HEK293 (cell line): ENCODE data around the gene FILIP1L.

Experiments
- CTCF ChIA-PET: fragments of 350-600 bp; formaldehyde crosslinking; extraction: SDS; loops from one replicate; lab custom pipeline; 2021; ENCODE audit warnings: antibody characterized with exemption; lab: Yijun Ruan, JAX
- POLR2A ChIA-PET: fragments of 300-600 bp; formaldehyde crosslinking; extraction: SDS; loops from one replicate; lab custom pipeline; 2020; ENCODE audit warnings: antibody characterized with exemption, inconsistent platforms; lab: Yijun Ruan, JAX
- H3K27ac ChIP-seq: fragments of 200-500 bp; sonication (Bioruptor generic); 2 replicates; pipeline ENCODE4 v1.5.1; 2014; ENCODE audit warnings: low read depth, low read length, control low read depth, inconsistent platforms; ENCODE audit errors: extremely low read depth
- H3K36me3 ChIP-seq, 2 experiments: fragments of 200-500 bp in 1 of 2; sonication (Bioruptor generic) in 1 of 2; 1 replicate in 1 of 2; 2 replicates in 1 of 2; pipeline ENCODE4 v1.5.1; 2014 to 2017; ENCODE audit warnings: inconsistent platforms in 2 of 2, low read length in 2 of 2; ENCODE audit not compliant: control insufficient read depth in 2 of 2, insufficient read depth in 1 of 2
- H3K4me1 ChIP-seq: fragments of 200-500 bp; sonication (Bioruptor generic); 2 replicates; pipeline ENCODE4 v1.5.1; 2014; ENCODE audit warnings: mild to moderate bottlenecking, low read length, inconsistent platforms; ENCODE audit not compliant: control insufficient read depth, insufficient read depth
- H3K4me3 ChIP-seq: 2 replicates; pipeline ENCODE4 v1.5.1; 2011; ENCODE audit warnings: low read depth, mild to moderate bottlenecking, control low read depth, low read length, moderate library complexity
- H3K9me3 ChIP-seq: fragments of 200-500 bp; sonication (Bioruptor generic); 2 replicates; pipeline ENCODE4 v1.5.1; 2014; ENCODE audit warnings: low read depth, low read length, inconsistent platforms; ENCODE audit not compliant: control insufficient read depth, insufficient read depth
- FEZF1 ChIP-seq: fragments of 450-650 bp; formaldehyde crosslinking; IDR thresholded peaks from 2 replicates; pipeline ENCODE4 v1.5.1; 2016; ENCODE audit warnings: missing biosample characterization, missing genetic modification characterization
- IKZF3 ChIP-seq: fragments of 450-650 bp; IDR thresholded peaks from 2 replicates; pipeline ENCODE4 v1.5.0; 2018; ENCODE audit warnings: missing biosample characterization, mild to moderate bottlenecking, missing genetic modification characterization, moderate library complexity
- SETDB1 ChIP-seq: IDR thresholded peaks from one replicate; pipeline ENCODE4 v1.6.1; 2017; ENCODE audit warnings: mild to moderate bottlenecking, low read length, moderate library complexity, mixed read lengths; ENCODE audit not compliant: insufficient read length
- ZFP37 ChIP-seq: fragments of 450-650 bp; formaldehyde crosslinking; IDR thresholded peaks from 2 replicates; pipeline ENCODE4 v1.5.1; 2016; ENCODE audit warnings: missing biosample characterization, missing genetic modification characterization
- ZNF10 ChIP-seq: fragments of 450-650 bp; formaldehyde crosslinking; IDR thresholded peaks from 2 replicates; pipeline ENCODE4 v1.5.1; 2017; ENCODE audit warnings: missing biosample characterization, missing genetic modification characterization
- ZNF146 ChIP-seq: fragments of 450-650 bp; formaldehyde crosslinking; IDR thresholded peaks from 2 replicates; pipeline ENCODE4 v1.5.1; 2016; ENCODE audit warnings: missing biosample characterization, missing genetic modification characterization
- ZNF16 ChIP-seq: fragments of 450-650 bp; formaldehyde crosslinking; IDR thresholded peaks from 2 replicates; pipeline ENCODE4 v1.5.1; 2016; ENCODE audit warnings: low read depth, missing biosample characterization, missing genetic modification characterization
- ZNF366 ChIP-seq: fragments of 450-650 bp; formaldehyde crosslinking; conservative IDR thresholded peaks from 2 replicates; pipeline ENCODE4 v1.5.1; 2016; ENCODE audit warnings: missing biosample characterization, missing genetic modification characterization
- ZNF37A ChIP-seq: fragments of 450-650 bp; IDR thresholded peaks from 2 replicates; pipeline ENCODE4 v1.5.1; 2018; ENCODE audit warnings: missing biosample characterization, missing genetic modification characterization
- ZNF549 ChIP-seq: fragments of 450-650 bp; IDR thresholded peaks from 2 replicates; pipeline ENCODE4 v1.5.1; 2018; ENCODE audit warnings: missing biosample characterization, missing genetic modification characterization, mild to moderate bottlenecking, inconsistent platforms, moderate library complexity
- ZNF571 ChIP-seq: fragments of 450-650 bp; formaldehyde crosslinking; IDR thresholded peaks from 2 replicates; pipeline ENCODE4 v1.5.0; 2017; ENCODE audit warnings: missing biosample characterization, missing genetic modification characterization
- ZNF747 ChIP-seq: fragments of 450-650 bp; formaldehyde crosslinking; IDR thresholded peaks from 2 replicates; pipeline ENCODE4 v1.5.1; 2016; ENCODE audit warnings: missing biosample characterization, missing genetic modification characterization
- ZNF768 ChIP-seq: fragments of 450-650 bp; formaldehyde crosslinking; IDR thresholded peaks from 2 replicates; pipeline ENCODE4 v1.5.1; 2018; ENCODE audit warnings: missing biosample characterization, mild to moderate bottlenecking, missing genetic modification characterization
- ZNF843 ChIP-seq: fragments of 450-650 bp; formaldehyde crosslinking; IDR thresholded peaks from 2 replicates; pipeline ENCODE4 v1.5.1; 2016; ENCODE audit warnings: missing biosample characterization, missing genetic modification characterization
- TF ChIP-seq, protein P1 (sequence below): fragments of 450-650 bp; formaldehyde crosslinking; IDR thresholded peaks from 2 replicates; pipeline ENCODE4 v1.5.1; 2016; ENCODE audit warnings: missing biosample characterization, missing genetic modification characterization
- TF ChIP-seq, protein P2 (sequence below): fragments of 450-650 bp; formaldehyde crosslinking; IDR thresholded peaks from 2 replicates; pipeline ENCODE4 v1.5.1; 2016; ENCODE audit warnings: missing biosample characterization, missing genetic modification characterization
- TF ChIP-seq, protein P3 (sequence below): fragments of 450-650 bp; formaldehyde crosslinking; IDR thresholded peaks from 2 replicates; pipeline ENCODE4; 2016; ENCODE audit warnings: missing biosample characterization, missing genetic modification characterization
- TF ChIP-seq, protein P4 (sequence below): fragments of 450-650 bp; formaldehyde crosslinking; IDR thresholded peaks from 2 replicates; pipeline ENCODE4 v1.5.1; 2016; ENCODE audit warnings: missing biosample characterization, missing genetic modification characterization
- TF ChIP-seq, protein P5 (sequence below): fragments of 450-650 bp; formaldehyde crosslinking; IDR thresholded peaks from 2 replicates; pipeline ENCODE4 v1.5.1; 2016; ENCODE audit warnings: missing biosample characterization, missing genetic modification characterization, low read depth
- TF ChIP-seq, protein P6 (sequence below): fragments of 450-650 bp; formaldehyde crosslinking; IDR thresholded peaks from 2 replicates; pipeline ENCODE4 v1.5.1; 2017; ENCODE audit warnings: missing biosample characterization, missing genetic modification characterization
- TF ChIP-seq, protein P7 (sequence below): fragments of 450-650 bp; formaldehyde crosslinking; conservative IDR thresholded peaks from 2 replicates; pipeline ENCODE4 v1.5.1; 2016; ENCODE audit warnings: low read depth, missing biosample characterization, missing genetic modification characterization

FILIP1L gene

DNA sequence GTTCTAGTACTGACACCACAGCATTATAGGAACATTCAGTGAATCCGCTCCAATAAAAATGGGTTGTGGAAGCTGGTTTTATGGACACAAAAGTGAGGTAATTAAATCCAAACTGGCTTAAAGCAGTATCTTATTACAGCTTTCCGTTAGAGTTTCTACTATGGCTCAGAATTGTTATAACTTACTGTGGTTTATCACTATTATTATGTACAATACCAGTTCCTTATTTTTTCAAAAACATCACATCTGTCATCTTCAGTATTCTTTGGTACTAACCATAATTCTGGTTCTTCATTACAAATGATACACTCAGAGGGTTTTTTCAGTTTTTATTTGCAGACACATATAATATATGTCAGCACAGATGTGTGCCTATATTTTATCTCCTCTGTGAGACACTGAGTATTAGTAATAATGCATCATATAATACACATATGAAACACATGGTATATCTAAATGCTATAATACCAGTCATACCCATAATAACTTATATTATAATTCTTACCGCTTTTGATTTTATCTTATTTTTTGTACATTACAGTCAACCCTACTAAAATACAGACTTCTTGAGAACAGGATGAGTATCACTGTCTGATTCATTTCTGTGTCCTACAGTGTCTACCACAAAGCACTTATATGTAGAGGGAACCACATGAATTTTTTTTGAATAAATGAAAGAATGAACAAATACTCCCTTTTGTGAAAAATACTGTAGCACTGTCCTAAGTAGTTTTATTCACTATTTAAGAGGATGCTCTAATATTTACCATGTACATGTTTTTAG, 257.7 kb downstream of the FILIP1L start:
- H3K4me1 ChIP-seq = peaks cover 9% of the 10 kb centered on the region
- no peaks in the 10 kb centered on the region for H3K36me3 ChIP-seq
- H3K27ac ChIP-seq = no peak overlapping the region
- H3K4me3 ChIP-seq = no peak overlapping the region
- ChIA-PET CTCF (no interaction called here), POLR2A (no interaction called here)
- H3K9me3 ChIP-seq = no peaks in the 10 kb centered on the region
- TF ChIP-seq IKZF3 (tag by site-specific recombination) (0 out of 2 replicates have a peak, but pooled peaks have one; percentile 34), SETDB1 (no peak), ZNF768 (tag by site-specific recombination) (no peak), ZNF16 (tag by site-specific recombination) (no peak), ZNF747 (no peak), ZNF571 (tag by site-specific recombination) (no peak), ZNF366 (tag by site-specific recombination) (no peak), ZNF843 (0 out of 2 replicates have a peak, but pooled peaks have one; percentile 26), ZNF10 (no peak), ZNF37A (tag by site-specific recombination) (no peak), ZNF146 (tag by site-specific recombination) (no peak), ZFP37 (tag by site-specific recombination) (no peak), FEZF1 (tag by site-specific recombination) (no peak), ZNF549 (tag by site-specific recombination) (no peak)
- TF ChIP-seq, protein P1, sequence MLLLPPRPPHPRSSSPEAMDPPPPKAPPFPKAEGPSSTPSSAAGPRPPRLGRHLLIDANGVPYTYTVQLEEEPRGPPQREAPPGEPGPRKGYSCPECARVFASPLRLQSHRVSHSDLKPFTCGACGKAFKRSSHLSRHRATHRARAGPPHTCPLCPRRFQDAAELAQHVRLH (tag by site-specific recombination) = 0 out of 2 replicates have a peak, but pooled peaks have one; percentile 30
- TF ChIP-seq, protein P2, sequence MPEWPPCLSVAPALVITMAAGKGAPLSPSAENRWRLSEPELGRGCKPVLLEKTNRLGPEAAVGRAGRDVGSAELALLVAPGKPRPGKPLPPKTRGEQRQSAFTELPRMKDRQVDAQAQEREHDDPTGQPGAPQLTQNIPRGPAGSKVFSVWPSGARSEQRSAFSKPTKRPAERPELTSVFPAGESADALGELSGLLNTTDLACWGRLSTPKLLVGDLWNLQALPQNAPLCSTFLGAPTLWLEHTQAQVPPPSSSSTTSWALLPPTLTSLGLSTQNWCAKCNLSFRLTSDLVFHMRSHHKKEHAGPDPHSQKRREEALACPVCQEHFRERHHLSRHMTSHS (tag by site-specific recombination) = no peak
- TF ChIP-seq, protein P3, sequence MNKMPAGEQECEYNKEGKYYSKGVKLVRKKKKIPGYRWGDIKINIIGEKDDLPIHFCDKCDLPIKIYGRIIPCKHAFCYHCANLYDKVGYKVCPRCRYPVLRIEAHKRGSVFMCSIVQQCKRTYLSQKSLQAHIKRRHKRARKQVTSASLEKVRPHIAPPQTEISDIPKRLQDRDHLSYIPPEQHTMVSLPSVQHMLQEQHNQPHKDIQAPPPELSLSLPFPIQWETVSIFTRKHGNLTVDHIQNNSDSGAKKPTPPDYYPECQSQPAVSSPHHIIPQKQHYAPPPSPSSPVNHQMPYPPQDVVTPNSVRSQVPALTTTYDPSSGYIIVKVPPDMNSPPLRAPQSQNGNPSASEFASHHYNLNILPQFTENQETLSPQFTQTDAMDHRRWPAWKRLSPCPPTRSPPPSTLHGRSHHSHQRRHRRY (tag by site-specific recombination) = no peak
- TF ChIP-seq, protein P4, sequence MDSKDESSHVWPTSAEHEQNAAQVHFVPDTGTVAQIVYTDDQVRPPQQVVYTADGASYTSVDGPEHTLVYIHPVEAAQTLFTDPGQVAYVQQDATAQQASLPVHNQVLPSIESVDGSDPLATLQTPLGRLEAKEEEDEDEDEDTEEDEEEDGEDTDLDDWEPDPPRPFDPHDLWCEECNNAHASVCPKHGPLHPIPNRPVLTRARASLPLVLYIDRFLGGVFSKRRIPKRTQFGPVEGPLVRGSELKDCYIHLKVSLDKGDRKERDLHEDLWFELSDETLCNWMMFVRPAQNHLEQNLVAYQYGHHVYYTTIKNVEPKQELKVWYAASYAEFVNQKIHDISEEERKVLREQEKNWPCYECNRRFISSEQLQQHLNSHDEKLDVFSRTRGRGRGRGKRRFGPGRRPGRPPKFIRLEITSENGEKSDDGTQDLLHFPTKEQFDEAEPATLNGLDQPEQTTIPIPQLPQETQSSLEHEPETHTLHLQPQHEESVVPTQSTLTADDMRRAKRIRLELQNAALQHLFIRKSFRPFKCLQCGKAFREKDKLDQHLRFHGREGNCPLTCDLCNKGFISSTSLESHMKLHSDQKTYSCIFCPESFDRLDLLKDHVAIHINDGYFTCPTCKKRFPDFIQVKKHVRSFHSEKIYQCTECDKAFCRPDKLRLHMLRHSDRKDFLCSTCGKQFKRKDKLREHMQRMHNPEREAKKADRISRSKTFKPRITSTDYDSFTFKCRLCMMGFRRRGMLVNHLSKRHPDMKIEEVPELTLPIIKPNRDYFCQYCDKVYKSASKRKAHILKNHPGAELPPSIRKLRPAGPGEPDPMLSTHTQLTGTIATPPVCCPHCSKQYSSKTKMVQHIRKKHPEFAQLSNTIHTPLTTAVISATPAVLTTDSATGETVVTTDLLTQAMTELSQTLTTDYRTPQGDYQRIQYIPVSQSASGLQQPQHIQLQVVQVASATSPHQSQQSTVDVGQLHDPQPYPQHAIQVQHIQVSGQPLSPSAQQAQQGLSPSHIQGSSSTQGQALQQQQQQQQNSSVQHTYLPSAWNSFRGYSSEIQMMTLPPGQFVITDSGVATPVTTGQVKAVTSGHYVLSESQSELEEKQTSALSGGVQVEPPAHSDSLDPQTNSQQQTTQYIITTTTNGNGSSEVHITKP (tag by site-specific recombination) = no peak
- TF ChIP-seq, protein P5, sequence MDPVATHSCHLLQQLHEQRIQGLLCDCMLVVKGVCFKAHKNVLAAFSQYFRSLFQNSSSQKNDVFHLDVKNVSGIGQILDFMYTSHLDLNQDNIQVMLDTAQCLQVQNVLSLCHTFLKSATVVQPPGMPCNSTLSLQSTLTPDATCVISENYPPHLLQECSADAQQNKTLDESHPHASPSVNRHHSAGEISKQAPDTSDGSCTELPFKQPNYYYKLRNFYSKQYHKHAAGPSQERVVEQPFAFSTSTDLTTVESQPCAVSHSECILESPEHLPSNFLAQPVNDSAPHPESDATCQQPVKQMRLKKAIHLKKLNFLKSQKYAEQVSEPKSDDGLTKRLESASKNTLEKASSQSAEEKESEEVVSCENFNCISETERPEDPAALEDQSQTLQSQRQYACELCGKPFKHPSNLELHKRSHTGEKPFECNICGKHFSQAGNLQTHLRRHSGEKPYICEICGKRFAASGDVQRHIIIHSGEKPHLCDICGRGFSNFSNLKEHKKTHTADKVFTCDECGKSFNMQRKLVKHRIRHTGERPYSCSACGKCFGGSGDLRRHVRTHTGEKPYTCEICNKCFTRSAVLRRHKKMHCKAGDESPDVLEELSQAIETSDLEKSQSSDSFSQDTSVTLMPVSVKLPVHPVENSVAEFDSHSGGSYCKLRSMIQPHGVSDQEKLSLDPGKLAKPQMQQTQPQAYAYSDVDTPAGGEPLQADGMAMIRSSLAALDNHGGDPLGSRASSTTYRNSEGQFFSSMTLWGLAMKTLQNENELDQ (tag by site-specific recombination) = no peak
- TF ChIP-seq, protein P6, sequence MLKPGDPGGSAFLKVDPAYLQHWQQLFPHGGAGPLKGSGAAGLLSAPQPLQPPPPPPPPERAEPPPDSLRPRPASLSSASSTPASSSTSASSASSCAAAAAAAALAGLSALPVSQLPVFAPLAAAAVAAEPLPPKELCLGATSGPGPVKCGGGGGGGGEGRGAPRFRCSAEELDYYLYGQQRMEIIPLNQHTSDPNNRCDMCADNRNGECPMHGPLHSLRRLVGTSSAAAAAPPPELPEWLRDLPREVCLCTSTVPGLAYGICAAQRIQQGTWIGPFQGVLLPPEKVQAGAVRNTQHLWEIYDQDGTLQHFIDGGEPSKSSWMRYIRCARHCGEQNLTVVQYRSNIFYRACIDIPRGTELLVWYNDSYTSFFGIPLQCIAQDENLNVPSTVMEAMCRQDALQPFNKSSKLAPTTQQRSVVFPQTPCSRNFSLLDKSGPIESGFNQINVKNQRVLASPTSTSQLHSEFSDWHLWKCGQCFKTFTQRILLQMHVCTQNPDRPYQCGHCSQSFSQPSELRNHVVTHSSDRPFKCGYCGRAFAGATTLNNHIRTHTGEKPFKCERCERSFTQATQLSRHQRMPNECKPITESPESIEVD (tag by site-specific recombination) = peak; percentile 90
- TF ChIP-seq, protein P7, sequence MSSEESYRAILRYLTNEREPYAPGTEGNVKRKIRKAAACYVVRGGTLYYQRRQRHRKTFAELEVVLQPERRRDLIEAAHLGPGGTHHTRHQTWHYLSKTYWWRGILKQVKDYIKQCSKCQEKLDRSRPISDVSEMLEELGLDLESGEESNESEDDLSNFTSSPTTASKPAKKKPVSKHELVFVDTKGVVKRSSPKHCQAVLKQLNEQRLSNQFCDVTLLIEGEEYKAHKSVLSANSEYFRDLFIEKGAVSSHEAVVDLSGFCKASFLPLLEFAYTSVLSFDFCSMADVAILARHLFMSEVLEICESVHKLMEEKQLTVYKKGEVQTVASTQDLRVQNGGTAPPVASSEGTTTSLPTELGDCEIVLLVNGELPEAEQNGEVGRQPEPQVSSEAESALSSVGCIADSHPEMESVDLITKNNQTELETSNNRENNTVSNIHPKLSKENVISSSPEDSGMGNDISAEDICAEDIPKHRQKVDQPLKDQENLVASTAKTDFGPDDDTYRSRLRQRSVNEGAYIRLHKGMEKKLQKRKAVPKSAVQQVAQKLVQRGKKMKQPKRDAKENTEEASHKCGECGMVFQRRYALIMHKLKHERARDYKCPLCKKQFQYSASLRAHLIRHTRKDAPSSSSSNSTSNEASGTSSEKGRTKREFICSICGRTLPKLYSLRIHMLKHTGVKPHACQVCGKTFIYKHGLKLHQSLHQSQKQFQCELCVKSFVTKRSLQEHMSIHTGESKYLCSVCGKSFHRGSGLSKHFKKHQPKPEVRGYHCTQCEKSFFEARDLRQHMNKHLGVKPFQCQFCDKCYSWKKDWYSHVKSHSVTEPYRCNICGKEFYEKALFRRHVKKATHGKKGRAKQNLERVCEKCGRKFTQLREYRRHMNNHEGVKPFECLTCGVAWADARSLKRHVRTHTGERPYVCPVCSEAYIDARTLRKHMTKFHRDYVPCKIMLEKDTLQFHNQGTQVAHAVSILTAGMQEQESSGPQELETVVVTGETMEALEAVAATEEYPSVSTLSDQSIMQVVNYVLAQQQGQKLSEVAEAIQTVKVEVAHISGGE (tag by site-specific recombination) = no peak
